Activated naive CD4-positive, alpha-beta T cell treated with Interleukin-2 at 50 U/mL for 16 hours (primary cell): Measurements from ENCODE around the gene TMC7.

Experiments used
- DNase-seq: peaks from one replicate; pipeline ENCODE4 v3.0.0-alpha.2; 2020

The TMC7 gene

DNA sequence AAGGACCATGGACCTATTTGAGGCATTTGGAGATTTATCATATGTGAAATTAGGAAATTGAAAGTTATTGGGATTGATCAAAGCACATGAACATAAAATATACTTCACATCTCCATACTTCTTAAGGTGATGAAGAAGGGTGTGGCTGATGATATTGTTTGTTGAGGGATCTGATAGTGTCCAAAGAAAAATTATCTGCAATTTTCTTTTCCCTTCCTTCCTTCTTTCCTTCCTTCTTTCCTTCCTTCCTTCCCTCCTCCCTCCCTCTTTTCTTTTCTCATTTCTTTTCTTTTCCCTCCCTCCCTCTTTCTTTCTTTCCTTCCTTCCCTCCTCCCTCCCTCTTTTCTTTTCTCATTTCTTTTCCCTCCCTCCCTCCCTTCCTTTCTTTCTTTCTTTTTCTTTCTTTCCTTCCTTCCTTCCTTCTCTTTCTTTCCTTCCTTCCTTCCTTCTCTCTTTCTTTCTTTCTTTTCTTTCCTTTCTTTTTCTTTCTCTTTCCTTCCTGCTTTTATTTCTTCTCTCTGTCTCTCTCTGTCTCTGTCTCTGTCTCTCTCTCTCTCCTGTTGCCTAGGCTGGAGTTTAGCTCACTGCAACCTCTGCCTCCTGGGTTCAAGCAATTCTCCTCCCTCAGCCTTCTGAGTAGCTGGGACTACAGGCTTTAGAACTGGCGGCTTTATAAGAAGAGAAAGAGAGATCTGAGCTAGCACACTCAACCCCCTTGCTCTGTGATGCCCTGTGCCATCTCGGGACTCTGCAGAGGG, 109.1 kb downstream of the TMC7 start:
- DNase-seq = no peak

DNA sequence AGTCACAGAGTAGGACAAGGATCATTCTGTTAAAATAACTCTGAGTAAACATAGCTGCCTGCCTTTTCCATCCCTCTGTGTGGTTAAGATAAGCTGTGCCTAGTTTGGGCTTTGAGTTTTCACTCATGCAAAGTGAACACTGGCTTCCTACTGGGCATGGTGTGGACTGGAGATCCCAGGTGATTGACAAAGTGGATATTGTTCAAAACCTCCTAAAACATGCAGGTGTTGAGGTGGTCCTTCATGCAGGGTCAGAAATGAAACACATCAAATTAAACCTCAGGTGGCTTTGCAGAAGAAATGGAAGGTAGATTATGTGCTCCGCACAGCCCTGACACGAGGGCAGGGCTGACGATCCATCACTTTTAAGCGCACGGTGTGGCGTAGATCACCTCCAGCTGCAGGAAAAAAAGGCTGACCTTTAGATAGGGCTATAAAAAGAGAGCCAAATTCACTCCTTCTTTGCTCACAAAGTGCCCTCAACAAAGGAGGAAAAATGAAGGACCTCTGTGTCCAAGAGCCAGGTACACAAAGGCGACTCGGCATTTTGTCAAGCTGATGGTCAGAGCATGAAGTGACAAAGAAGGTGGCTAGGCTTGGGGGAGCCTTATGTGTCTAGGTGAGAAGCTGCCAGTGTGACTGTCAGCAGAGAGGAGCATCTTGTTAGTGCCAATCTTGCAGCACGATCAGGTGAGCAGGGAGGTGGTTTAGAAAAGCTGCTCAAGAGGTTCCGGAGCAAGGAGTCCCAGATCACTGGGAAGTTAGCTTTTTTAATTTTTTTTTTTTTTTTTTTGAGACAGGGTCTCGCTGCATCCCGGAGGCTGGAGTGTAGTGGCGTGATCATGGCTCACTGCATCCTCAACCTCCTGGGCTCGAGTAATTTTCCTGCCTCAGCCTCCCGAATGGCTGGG, 110.2 kb downstream of the TMC7 start:
- no peak for DNase-seq

DNA sequence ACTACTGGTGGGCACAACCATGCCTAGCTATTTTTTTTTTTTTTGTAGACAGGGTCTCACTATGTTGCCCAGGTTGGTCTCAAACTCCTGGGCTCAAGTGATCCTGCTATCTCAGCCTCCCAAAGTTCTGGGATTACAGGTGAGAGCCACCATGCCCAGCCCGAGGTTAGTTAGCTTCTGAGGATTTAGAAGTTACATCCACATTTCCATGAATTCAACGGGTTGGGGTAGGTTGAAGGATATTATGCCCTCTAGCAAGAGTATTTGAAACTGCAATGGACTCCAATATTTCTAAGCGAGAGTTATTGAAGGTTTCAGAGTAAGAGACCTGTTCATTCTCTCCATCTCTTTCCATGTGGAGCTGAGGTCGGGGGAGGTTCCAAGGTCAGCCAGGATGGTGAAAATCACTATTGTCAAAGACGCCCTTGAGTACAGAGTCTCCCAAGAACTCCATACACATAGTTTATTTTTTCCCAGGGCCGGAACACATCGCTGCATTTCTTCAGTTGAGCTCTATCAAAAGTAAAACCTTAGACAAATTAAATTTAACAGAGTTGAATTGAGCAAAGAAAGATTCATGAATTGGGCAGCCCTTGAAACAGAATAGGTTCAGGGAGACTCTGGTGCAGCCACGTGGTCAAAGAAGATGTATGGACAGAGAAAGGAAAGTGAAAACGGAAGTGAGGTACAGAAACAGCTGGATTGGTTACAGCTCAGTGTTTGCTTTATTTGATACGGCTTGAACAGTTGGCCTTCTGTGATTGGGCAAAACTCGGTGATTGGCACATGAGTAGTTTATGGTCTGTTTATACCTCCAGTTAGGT, 111.0 kb downstream of the TMC7 start:
- DNase-seq = no peak

DNA sequence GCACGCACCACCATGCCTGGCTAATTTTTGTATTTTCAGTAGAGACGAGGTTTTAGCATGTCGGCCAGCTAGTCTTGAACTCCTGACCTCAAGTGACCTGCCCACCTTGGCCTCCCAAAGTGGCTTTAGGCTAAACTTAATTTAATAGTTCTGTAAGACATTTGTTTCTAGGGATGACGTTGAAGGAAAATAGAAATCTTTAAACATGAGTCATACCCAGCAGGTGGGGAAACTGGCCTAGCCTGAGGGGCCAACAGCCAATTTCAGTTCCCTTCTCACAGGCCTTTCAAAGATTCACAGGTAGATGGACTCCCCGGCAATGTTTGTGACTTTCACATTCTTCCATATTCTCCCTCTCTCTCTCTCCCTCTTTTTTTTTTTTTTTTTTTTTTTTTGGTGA, 111.9 kb downstream of the TMC7 start:
- no peak for DNase-seq

DNA sequence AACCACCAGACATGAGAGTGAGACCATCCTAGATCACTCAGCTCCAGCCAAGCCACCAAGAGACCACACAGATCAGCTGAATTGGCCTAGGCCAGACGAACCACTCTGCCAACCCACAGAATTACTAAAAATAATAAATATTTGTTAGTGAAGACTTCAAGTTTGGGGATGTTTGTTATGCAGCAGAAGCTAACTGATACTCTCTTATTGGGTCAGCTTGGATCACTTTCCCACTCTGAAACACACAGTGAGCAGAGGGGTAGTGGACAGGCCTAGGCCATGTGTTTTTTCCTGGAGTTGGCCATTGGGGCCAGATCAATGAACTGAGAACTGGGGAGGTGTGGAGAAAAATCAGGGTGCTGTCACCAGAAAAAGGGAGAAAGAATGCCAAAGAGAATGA, 114.4 kb downstream of the TMC7 start:
- DNase-seq = no peak

DNA sequence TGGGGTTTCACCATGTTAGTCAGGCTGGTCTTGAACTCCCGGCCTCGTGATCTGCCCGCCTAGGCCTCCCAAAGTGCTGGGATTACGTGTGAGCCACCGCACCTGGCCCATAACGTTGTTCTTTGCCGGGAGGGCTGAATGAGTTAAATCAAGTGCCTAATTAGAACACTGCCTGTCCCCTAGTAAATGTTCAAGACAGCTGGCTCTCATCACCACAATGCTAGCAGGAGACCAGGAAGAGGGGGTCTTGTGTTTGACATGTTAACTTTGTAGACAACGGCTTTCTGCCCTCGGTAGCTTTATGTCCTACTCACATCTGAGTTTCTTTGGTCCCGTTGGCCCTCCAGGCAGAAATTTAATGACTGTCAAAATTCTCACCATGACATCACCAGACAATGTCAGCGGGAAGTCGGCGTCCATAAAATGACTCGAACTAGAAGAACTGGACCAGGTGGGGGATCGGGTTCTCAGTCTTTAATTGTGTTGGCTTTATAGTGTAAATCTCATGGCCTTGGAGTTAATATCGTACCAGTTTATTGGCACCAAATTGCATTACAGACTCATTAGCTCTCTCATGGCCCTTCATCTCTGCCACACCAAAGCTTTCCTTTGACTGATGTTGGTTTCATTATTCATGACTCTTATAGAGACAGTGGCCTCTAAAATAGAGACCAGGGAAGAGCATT, 118.6 kb downstream of the TMC7 start:
- DNase-seq = no peak

DNA sequence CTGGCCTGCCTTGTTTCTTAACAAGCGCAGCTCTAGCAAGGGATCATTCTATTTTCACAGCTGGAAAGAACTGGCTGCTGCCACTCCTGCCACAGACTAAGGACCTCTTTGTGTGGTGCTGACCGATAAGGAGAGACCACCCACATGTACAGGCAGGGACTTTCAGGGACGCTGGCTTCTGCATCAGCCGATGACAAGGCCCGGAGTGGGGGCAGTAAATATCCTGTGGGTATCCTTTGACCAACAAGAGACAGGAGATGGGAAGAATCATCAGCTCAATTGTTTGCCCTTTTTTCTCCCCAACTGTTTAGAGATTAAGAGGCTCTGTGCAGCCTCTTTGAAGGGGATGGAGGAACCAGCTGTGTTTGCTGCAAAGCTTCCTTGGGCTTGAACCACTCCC, 120.9 kb downstream of the TMC7 start:
- no peak for DNase-seq

DNA sequence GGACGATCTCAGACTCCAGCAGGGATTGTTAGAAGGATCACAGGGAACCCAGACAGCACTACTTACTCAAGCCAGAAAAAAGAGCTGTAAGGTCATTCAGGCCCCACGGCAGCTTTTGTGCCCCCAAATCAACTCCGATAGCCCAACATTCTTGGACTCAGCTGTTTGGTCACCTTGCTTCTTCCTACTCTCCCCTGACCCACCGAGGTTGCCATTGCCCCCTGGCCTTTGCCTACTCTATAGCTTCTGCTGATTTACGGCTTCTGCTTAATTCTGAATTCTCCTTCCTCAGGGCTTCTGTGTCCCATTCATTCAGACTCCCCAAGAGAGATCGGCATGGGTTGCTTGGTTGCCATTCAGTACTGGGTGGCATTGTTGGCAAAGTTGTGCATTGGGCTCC, 121.4 kb downstream of the TMC7 start:
- no peak for DNase-seq

DNA sequence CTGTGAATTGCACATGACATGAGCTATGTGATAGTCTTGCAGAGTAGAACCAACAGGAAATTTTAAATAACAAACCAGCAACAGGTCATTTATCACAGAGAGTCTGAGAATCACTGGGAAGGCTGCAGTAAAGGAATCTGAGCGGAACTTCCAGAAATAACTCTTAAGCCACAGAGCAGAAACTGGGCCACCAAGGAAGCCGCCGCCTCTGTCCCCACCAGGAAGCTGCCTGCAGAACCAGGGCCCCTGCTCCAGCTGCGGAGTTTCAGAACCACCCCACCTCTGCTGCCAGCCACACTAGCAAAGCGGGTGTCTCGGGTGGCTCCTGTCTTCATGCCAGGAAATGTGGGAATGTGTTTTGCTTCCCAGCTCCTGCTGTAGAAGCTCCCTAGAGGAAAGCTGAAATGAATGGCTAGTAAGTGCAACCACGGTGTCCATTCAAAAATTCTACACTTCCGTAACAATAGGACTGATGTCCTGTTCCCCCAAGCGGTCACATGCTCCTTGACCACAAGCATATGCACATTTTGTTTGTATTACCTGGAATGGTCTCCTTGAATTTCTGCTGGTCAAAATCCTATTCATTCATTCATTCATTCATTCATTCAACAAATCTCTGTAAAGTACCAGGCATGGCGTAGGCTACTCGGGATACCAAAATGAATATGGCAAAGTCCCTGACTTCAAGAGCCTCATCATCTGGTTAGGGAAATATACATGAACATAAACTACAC, 122.3 kb downstream of the TMC7 start:
- DNase-seq = no peak

DNA sequence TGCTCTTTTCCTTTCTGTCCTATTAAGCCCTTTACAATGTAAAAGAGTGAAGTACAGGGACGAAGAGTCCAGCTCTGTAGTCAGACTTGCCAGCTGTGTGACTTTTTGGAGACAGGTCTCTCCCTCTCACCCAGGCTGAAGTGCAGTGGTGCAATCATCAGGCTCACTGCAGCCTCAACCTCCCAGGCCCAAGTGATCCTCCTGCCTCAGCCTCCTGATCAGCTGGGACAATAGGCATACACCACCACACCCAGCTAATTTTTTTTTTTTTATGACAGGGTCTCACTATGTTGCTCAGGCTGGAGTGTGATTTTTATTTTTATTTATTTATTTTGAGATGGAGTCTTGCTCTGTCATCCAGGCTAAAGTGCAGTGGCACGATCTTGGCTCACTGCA, 122.9 kb downstream of the TMC7 start:
- DNase-seq = no peak

DNA sequence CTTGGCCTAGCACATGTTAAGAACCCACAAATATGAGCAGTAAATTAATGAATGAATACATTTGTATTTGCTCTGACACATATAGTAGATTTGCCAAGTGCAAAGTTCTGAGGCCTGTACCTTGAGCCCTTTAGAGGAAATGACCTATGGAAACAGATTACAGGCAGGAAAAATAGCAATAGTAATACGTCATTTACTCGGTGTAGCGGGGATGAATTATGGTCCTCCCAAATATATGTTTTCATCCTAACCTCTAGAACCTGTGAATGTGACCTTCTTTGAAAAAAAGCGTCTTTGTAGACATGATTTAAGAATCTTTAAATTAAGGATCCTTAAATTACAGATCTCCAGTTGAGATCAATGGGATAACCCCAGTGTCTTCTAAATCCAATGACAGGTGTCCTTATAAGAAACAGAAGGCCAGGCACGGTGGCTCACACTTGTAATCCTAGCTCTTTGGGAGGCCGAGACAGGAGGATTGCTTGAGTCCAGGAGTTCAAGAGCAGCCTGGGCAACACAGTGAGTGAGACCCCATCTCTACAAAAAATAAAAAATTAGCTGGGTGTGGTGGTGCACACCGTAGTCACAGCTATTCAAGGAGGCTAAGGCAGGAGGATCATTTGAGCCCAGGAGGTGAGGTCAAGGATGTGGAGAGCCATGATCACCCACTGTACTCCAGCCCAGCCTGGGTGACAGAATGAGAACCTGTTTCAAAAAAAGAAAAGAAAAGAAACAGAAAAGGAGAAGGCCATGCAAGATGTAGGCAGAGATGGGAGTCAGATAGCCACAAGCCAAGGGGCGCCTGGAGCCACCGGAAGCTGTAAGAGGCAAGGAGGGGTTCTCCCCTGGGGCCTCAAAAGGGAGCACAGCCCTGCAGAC, 124.9 kb downstream of the TMC7 start:
- DNase-seq = no peak

DNA sequence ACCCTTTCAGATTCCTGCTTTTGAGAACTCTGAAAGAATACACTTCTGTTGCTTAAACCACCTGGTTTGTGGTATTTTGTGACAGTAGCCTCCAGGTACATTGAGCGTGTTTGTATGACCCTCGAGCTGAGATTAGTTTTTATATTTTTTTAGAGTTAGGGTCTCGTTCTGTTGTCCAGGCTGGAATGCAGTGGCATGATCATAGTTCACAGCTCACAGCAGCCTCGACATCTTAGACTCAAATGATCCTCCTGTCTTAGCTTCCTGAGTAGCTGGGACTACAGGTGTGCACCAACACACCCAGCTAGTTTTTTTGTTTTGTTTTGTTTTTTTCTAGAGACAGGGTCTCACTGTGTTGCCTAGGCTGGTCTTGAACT, 125.5 kb downstream of the TMC7 start:
- DNase-seq = no peak

DNA sequence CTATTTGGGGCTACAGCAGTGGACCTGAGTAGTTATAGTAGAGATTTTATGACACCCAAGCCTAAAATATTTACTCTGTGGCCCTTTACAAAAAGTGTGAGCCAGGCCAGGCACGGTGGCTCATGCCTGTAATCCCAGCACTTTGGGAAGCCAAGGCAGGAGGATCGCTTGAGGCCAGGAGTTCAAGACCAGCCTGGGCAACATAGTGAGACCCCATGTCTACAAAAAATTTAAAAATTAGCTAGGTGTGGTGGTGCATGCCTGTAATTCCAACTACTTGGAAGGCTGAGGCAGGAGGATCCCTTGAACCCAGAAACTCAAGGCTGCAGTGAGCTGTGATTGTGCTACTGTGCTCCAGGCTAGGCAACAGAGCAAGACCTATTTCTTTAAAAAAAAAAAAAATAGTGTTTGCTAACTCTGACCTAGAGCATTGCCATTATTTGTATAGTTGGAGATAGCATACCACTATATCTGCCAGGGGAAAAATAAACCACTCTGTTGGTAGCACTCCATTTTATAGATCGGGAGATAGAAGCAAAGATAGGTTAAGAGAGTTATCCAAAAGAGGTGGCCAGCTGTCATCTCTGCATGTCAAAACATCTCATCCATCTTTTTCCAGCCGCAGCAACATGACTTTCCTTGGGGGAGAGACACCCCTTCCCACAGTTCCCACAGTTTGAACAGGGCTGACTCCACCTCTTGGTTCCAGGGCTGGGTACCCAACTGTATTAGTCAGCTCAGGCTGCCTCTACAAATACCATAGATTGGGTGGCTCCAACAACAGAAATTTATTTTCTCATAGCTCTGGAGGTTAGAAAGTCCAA, 127.0 kb downstream of the TMC7 start:
- DNase-seq = no peak

DNA sequence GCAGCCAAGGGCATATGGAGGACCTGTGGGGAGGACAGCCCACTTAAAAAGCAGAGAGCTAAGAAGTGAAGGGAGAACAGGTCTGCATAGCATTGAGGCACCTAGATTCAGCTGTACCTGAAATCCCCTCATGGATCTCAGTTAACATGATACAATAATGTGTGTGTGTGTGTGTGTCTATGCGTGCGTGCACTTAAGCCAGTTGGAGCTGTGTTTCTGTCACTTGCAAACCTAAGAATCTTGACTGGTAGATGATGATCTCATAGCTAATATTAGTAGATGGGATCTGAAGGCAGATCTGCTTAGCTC, 128.3 kb downstream of the TMC7 start:
- DNase-seq = no peak
